Activated T-helper 2 cell treated with anti-CD3 and anti-CD28 coated beads, Interferon-gamma antibody, Interleukin-2, Interleukin-4, amounts not matched to agents 10 μg/mL and 5 μg/mL and 100 μg/mL, durations not matched to agents 14 hours and 24 hours and 36 hours (primary cell): Measurements from ENCODE around the gene ARMCX4. TPM values are rescaled to one million over a fixed set of nuclear protein-coding genes. Genes with fewer than 3 reads are reported as not detected.
"Not testable (repeated sequence)": the region's sequence is repeated elsewhere in the genome, so short reads cannot be mapped to it uniquely, and the experiment has no call there.

Source experiments
- DNase-seq: peaks from one replicate; pipeline ENCODE4 v3.0.0; 2021; ENCODE audit warnings: low spot score
- H3K27ac Mint-ChIP-seq: one replicate; pipeline ENCODE4 v1.8.0; 2021; ENCODE audit warnings: mixed read lengths
- H3K27me3 Mint-ChIP-seq: one replicate; pipeline ENCODE4 v1.8.0; 2021; ENCODE audit warnings: low read depth, mixed read lengths
- H3K36me3 Mint-ChIP-seq: one replicate; pipeline ENCODE4 v1.8.0; 2021; ENCODE audit warnings: low read depth, mixed read lengths
- H3K4me1 Mint-ChIP-seq: one replicate; pipeline ENCODE4 v1.8.0; 2021; ENCODE audit warnings: low read depth, mixed read lengths
- H3K4me3 Mint-ChIP-seq: one replicate; pipeline ENCODE4 v1.8.0; 2021; ENCODE audit warnings: low read depth, mild to moderate bottlenecking, moderate library complexity, mixed read lengths
- H3K9me3 Mint-ChIP-seq: one replicate; pipeline ENCODE4 v1.8.0; 2021; ENCODE audit warnings: mixed read lengths
- intact Hi-C: fragments of 100-400 bp; cut with micrococcal nuclease; formaldehyde crosslinking; loops from one replicate; pipeline ENCODE4 v1.15.1; 2023
- total RNA-seq: library from RNA; stranded (reverse); gene quantifications from 2 replicates; pipeline ENCODE4 v1.2.3, GENCODE V29; 2022

Gene ARMCX4
- total RNA-seq, 1 donor from 2014 or later, result 4.7 TPM

GRCh38 chrX:101491943-101492342 is 6.7 kb downstream of the ARMCX4 start:
- Mint-ChIP-seq H3K9me3 (no peaks in the 10 kb centered on the region), H3K27ac (no peak overlapping the region), H3K36me3 (peaks cover 11% of the 10 kb centered on the region), H3K4me3 (no peak overlapping the region), H3K27me3 (no peaks in the 10 kb centered on the region), H3K4me1 (no peaks in the 10 kb centered on the region)
- DNase-seq, result no peak
- intact Hi-C loops, result no loop called here

- DNase-seq, result no peak
- no peaks in the 10 kb centered on the region for H3K27me3 Mint-ChIP-seq
- H3K36me3 Mint-ChIP-seq, result peaks cover 8% of the 10 kb centered on the region
- H3K4me1 Mint-ChIP-seq, result no peaks in the 10 kb centered on the region
- intact Hi-C loops, result no loop called here
- H3K27ac Mint-ChIP-seq, result no peak overlapping the region
- no peak overlapping the region for H3K4me3 Mint-ChIP-seq
- no peaks in the 10 kb centered on the region for H3K9me3 Mint-ChIP-seq
These were observed 8.0 kb downstream of the ARMCX4 start for GRCh38 chrX:101493225-101493624.

GRCh38 chrX:101502929-101503328 is 17.7 kb downstream of the ARMCX4 start:
- H3K36me3 Mint-ChIP-seq, H3K27me3 Mint-ChIP-seq, DNase-seq, H3K9me3 Mint-ChIP-seq, intact Hi-C loops, H3K4me1 Mint-ChIP-seq, H3K27ac Mint-ChIP-seq, H3K4me3 Mint-ChIP-seq: not testable (repeated sequence)

- Mint-ChIP-seq H3K27ac (no peak overlapping the region), H3K4me3 (no peak overlapping the region), H3K4me1 (no peaks in the 10 kb centered on the region), H3K36me3 (no peaks in the 10 kb centered on the region), H3K9me3 (no peaks in the 10 kb centered on the region), H3K27me3 (no peaks in the 10 kb centered on the region)
- intact Hi-C loops, result no loop called here
- no peak for DNase-seq
These were observed 22.1 kb downstream of the ARMCX4 start for GRCh38 chrX:101507372-101507771.

- Mint-ChIP-seq H3K36me3 (no peaks in the 10 kb centered on the region), H3K27ac (no peak overlapping the region), H3K9me3 (no peaks in the 10 kb centered on the region), H3K27me3 (no peaks in the 10 kb centered on the region), H3K4me1 (no peaks in the 10 kb centered on the region), H3K4me3 (no peak overlapping the region)
- DNase-seq, result no peak
- intact Hi-C loops, result no loop called here
These were observed 22.7 kb downstream of the ARMCX4 start for GRCh38 chrX:101507986-101508385.

GRCh38 chrX:101530944-101531343 is 45.7 kb downstream of the ARMCX4 start:
- H3K27ac Mint-ChIP-seq, result no peak overlapping the region
- no peaks in the 10 kb centered on the region for H3K27me3 Mint-ChIP-seq
- no peaks in the 10 kb centered on the region for H3K36me3 Mint-ChIP-seq
- no peaks in the 10 kb centered on the region for H3K4me1 Mint-ChIP-seq
- intact Hi-C loops, result no loop called here
- DNase-seq, result no peak
- no peak overlapping the region for H3K4me3 Mint-ChIP-seq
- no peaks in the 10 kb centered on the region for H3K9me3 Mint-ChIP-seq

Other genes with a start within 250 kb of the ARMCX4 start
- gene TAF7L, start 194.1 kb upstream of the ARMCX4 start, total RNA-seq, result 0.11 TPM in 2 replicates
- 25.5 and 27.9 TPM in 2 replicates for gene TIMM8A, start 136.7 kb upstream of the ARMCX4 start, total RNA-seq
- gene BTK, start 99.3 kb upstream of the ARMCX4 start, total RNA-seq, result 0.11 and 0.25 TPM in 2 replicates
- gene RPL36A, start 94.4 kb upstream of the ARMCX4 start, total RNA-seq, result 290 and 376 TPM in 2 replicates
- gene GLA, start 77.5 kb upstream of the ARMCX4 start, total RNA-seq, result 82.9 and 89.1 TPM in 2 replicates
- 17.5 and 18.0 TPM in 2 replicates for gene HNRNPH2, start 77.2 kb upstream of the ARMCX4 start, total RNA-seq
- 0.82 and 1.1 TPM in 2 replicates for gene ARMCX1, start 65.1 kb downstream of the ARMCX4 start, total RNA-seq
- gene ARMCX6, start 132.5 kb downstream of the ARMCX4 start, total RNA-seq, result 92.1 and 94.5 TPM in 2 replicates
- 71.5 and 79.4 TPM in 2 replicates for gene ARMCX3, start 137.7 kb downstream of the ARMCX4 start, total RNA-seq
- 9.7 and 9.9 TPM in 2 replicates for gene ARMCX2, start 174.4 kb downstream of the ARMCX4 start, total RNA-seq